Measurements from ENCODE around the gene FOXA2. TPM values are rescaled to one million over a fixed set of nuclear protein-coding genes. Genes with fewer than 3 reads are reported as not detected.

FOXA2 gene
- total and polyA plus RNA-seq, 9 donors: 0.24 to 6.4 (median 0.91) TPM; not detected in 5

GRCh38 chr20:22581437-22582385 lies 2.7 kb downstream of the FOXA2 start:
- WGBS, 3 donors: 4 to 7% (median 5%) methylated on average over 43 to 54 of the region's 54 CpGs
- no peaks in the 10 kb centered on the region for H3K4me1 ChIP-seq (ENCODE audit: insufficient read depth)
- TF ChIP-seq EP300 (IDR thresholded peaks at IDR 0.05) (no peak), POLR2A (IDR thresholded peaks at IDR 0.05) (no peak)
- TF ChIP-seq, protein P1, sequence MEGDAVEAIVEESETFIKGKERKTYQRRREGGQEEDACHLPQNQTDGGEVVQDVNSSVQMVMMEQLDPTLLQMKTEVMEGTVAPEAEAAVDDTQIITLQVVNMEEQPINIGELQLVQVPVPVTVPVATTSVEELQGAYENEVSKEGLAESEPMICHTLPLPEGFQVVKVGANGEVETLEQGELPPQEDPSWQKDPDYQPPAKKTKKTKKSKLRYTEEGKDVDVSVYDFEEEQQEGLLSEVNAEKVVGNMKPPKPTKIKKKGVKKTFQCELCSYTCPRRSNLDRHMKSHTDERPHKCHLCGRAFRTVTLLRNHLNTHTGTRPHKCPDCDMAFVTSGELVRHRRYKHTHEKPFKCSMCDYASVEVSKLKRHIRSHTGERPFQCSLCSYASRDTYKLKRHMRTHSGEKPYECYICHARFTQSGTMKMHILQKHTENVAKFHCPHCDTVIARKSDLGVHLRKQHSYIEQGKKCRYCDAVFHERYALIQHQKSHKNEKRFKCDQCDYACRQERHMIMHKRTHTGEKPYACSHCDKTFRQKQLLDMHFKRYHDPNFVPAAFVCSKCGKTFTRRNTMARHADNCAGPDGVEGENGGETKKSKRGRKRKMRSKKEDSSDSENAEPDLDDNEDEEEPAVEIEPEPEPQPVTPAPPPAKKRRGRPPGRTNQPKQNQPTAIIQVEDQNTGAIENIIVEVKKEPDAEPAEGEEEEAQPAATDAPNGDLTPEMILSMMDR (IDR thresholded peaks at IDR 0.05): no peak
- intact Hi-C loops (cut with DNase I): loop anchor here in 1 of 4 donors (10.0 kb wide), 1 partner anchor 57 kb away; no protein-coding TSS in a partner anchor
- H3K9me3 ChIP-seq: no peaks in the 10 kb centered on the region
- H3K36me3 ChIP-seq: no peaks in the 10 kb centered on the region
- H3K27ac ChIP-seq: no peak overlapping the region
- no peak for DNase-seq
- H3K4me3 ChIP-seq: no peak overlapping the region
- no peaks in the 10 kb centered on the region for H3K27me3 ChIP-seq

DNA sequence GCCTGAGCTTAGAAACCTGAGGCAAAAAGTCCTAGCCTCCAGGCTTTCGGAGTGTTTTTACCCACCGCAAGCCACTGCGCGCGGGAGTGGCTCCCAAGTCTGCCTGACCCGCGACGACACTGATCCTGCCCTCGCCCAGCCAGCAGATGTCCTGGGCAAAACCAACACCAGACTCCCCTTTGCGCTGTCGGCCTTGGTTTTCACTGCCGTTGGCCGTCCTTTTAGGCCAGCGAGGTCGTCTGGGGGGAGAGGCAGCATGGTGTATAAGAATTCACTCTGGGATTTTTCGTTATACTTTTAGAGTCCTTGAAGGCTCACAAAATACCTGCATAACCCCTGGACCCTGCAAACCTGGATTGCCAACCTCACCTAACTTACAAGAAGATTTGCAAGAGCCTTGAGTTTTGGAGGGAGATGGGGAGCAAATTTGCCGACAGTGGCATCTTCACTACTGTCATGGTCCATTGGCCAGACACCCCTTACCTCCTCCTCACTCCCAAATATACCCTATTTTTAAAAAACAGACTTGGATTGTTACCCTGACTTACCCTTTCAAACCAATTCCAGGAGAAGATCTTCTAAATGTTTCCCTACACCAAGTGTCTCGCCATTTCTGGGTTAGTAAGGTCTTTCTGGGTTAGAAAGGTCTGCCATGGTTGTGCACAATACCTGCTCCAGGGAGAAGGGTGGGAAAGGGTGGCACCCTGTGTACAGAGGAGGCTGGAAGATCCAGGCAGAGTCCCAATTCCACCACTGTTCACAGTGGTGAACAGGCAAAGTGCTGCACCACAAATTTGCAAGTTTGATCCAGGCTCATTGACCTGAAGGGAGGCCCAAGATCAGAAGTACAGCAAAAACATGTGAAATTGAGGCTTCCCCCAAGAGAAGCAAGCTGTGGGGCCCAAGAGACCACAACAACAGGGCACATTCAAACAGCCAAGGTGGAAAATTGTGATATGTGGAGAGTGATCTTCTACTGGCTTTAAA lies 4.4 kb downstream of the FOXA2 start:
- 6 to 14% (median 7%) methylated on average over 18 of the region's 18 CpGs for WGBS, 3 donors
- intact Hi-C loops (cut with DNase I): loop anchor here in 1 of 4 donors (10.0 kb wide), 1 partner anchor 55 kb away; no protein-coding TSS in a partner anchor
- no peaks in the 10 kb centered on the region for H3K27me3 ChIP-seq
- H3K4me3 ChIP-seq: no peak overlapping the region
- H3K4me1 ChIP-seq (ENCODE audit: insufficient read depth): no peaks in the 10 kb centered on the region
- no peak overlapping the region for H3K27ac ChIP-seq
- no peaks in the 10 kb centered on the region for H3K36me3 ChIP-seq
- no peak for TF ChIP-seq POLR2A (IDR thresholded peaks at IDR 0.05)
- H3K9me3 ChIP-seq: no peaks in the 10 kb centered on the region
- DNase-seq: no peak

- intact Hi-C loops (cut with DNase I): no loop called here
- H3K36me3 ChIP-seq: no peaks in the 10 kb centered on the region
- H3K27ac ChIP-seq: no peak overlapping the region
- TF ChIP-seq, protein P1 (IDR thresholded peaks at IDR 0.05): no peak
- TF ChIP-seq EP300 (IDR thresholded peaks at IDR 0.05) (no peak), POLR2A (IDR thresholded peaks at IDR 0.05) (no peak)
- H3K4me1 ChIP-seq (ENCODE audit: insufficient read depth): no peaks in the 10 kb centered on the region
- no peak overlapping the region for H3K4me3 ChIP-seq
- 0 to 2% (median 1%) methylated on average over 21 of the region's 21 CpGs for WGBS, 3 donors
- no peaks in the 10 kb centered on the region for H3K27me3 ChIP-seq
- no peak for DNase-seq
- H3K9me3 ChIP-seq: no peaks in the 10 kb centered on the region
These were observed 5.3 kb downstream of the FOXA2 start for GRCh38 chr20:22579119-22579427.

DNA sequence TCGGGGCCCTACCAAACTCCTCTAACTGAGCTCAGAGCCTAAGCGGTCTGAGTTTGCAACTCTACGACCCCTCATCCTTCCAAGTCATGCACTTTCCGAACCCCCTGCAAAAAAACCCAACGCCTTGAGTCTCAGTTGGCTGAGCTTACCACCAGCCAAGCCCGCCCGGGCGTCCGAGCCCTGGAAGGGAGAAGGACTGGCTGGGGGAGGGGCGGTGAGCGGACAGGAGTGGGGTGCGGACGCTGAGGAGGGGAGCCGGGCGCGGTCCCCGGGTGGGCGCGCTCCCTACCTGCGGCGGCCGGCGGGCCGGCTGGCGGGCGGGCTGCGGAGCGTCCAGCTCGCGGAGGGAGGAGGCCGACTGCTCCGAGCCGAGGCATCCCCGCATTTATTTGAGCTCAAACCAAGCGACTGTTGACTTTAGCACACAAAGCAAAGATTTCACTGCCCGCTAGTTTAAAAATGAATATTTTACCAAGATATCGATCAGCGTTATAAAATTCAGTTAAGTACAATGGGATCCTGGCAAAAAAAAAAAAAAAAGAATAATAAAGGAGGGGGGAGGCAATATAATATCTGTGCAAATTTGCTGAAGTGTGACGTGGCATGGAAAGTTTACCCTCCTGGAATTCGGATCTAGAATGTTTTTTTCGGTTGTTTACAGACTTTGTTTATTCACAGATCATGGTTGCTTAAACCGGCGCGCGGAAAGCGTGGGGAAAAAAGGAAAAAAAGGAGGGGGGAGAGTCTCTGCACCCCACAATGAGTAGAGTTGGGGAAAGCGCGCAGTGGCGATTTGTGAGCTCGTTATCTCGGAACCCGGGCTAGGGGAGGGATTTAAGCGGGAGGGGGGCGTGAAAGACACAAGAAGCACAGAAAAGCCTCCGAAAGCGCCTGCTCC lies 5.9 kb downstream of the FOXA2 start:
- 1 to 2% (median 1%) methylated on average over 52 to 56 of the region's 56 CpGs for WGBS, 3 donors
- Histone ChIP-seq H3K4me3 (no peak overlapping the region), H3K4me1 (ENCODE audit: insufficient read depth) (no peaks in the 10 kb centered on the region), H3K36me3 (no peaks in the 10 kb centered on the region), H3K27me3 (no peaks in the 10 kb centered on the region), H3K27ac (no peak overlapping the region), H3K9me3 (no peaks in the 10 kb centered on the region)
- DNase-seq: no peak
- intact Hi-C loops (cut with DNase I): no loop called here
- TF ChIP-seq EP300 (IDR thresholded peaks at IDR 0.05): no peak
- no peak for TF ChIP-seq POLR2A (IDR thresholded peaks at IDR 0.05)
- TF ChIP-seq, protein P1 (IDR thresholded peaks at IDR 0.05): no peak
